ENCODE measurements around the gene TIAM2. TPM values are rescaled to one million over a fixed set of nuclear protein-coding genes. Genes with fewer than 3 reads are reported as not detected.

TIAM2 gene
- total and polyA plus RNA-seq, 7 donors, result 1.2 to 15.8 (median 11.0) TPM

DNA sequence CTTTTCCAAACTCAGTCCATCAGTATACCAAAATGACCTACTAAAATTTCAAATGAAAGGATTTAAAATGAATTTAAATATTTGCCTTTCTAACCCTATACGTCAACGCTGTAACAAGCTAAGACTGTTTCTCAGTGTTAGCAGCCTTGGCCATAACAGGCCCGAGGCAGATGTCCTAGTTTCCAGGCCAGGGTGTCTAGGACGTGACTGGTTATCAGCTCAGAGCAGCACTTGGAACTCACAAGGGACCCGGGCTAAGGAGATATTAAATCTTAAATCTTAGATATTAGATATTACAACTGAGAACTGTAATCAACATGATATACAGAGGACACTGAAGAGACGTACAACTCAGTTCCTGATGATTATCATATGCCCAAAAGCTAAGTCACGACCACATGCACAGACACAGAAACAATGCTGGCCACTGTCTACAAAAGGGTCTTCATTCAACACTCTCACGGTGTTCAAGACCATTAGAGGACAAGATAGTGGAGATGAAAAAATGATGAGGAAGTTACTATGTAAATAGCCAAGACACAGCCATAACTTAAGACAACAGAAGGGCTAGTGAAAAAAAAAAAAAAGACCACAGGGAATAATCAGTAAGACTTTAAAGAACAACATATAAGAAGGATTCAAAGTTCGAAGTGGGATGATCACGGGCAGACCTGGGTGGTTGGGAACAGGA, 268.4 kb downstream of the TIAM2 start, which contains the start of gene CLDN20:
TSS of gene CLDN20 (plus strand) at position 641 of the 691 bp plus-strand sequence. CDS start 11,707 bp downstream, outside the sequence.
- DNase-seq, result no peak
- WGBS, 2 donors, result 90 to 91% methylated on average over 10 of the region's 10 CpGs
- Histone ChIP-seq H3K27ac (peak within 1 kb of the TSS in 3 of 4 donors; percentile 17 to 52 (median 38)), H3K36me3 (peaks cover 0 to 17% (median 0%) of the 10 kb centered on the region in 4 donors), H3K4me3 (no peak within 1 kb of the TSS), H3K9me3 (no peaks in the 10 kb centered on the region), H3K27me3 (no peaks in the 10 kb centered on the region), H3K4me1 (peaks cover 0 to 14% (median 0%) of the 10 kb centered on the region in 4 donors)
- TF ChIP-seq EP300 (IDR thresholded peaks at IDR 0.05) (no peak), POLR2AphosphoS5 (IDR thresholded peaks at IDR 0.05) (no peak), POLR2A (IDR thresholded peaks at IDR 0.05) (no peak)
- TF ChIP-seq, protein P1, sequence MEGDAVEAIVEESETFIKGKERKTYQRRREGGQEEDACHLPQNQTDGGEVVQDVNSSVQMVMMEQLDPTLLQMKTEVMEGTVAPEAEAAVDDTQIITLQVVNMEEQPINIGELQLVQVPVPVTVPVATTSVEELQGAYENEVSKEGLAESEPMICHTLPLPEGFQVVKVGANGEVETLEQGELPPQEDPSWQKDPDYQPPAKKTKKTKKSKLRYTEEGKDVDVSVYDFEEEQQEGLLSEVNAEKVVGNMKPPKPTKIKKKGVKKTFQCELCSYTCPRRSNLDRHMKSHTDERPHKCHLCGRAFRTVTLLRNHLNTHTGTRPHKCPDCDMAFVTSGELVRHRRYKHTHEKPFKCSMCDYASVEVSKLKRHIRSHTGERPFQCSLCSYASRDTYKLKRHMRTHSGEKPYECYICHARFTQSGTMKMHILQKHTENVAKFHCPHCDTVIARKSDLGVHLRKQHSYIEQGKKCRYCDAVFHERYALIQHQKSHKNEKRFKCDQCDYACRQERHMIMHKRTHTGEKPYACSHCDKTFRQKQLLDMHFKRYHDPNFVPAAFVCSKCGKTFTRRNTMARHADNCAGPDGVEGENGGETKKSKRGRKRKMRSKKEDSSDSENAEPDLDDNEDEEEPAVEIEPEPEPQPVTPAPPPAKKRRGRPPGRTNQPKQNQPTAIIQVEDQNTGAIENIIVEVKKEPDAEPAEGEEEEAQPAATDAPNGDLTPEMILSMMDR (IDR thresholded peaks at IDR 0.05), result no peak
- intact Hi-C loops (cut with DNase I), result no loop called here

DNA sequence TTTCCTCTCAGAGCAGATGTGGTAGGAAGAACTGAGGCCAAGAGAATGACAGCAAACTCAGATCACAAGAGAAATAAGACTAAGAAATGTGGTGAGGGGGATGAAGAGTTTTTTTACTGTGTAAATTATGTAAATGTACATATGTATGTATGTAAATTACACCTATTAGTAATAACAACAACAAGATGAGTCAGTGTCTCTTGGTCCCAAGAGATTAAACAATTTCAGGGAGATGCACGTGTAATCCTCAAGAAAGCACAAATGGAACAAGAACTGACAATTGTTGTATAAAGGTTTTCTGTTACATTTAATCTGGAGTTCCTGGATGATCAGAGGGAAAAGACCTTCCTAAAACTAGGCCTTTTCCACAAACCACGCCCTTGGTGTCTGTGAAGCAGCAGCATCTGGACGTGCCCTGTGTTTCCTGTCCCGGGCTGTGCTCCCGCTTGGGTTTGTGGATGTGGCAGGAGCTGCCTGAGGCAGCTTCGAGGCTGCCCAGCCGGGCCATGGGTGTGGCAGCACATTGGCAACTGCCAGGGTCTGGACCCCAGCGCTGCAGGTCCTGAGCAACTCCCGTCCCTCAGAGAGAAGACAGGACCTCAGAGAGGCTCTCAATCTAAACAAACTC, 269.7 kb downstream of the TIAM2 start:
- intact Hi-C loops (cut with DNase I), result no loop called here
- 69 to 82% methylated on average over 9 of the region's 9 CpGs for WGBS, 2 donors
- H3K27ac ChIP-seq, result peak overlapping the region in 3 of 4 donors; percentile 17 to 52 (median 38)
- peaks cover 0 to 14% (median 0%) of the 10 kb centered on the region in 4 donors for H3K4me1 ChIP-seq
- TF ChIP-seq POLR2A (IDR thresholded peaks at IDR 0.05), result no peak
- TF ChIP-seq, protein P1 (IDR thresholded peaks at IDR 0.05), result no peak
- TF ChIP-seq POLR2AphosphoS5 (IDR thresholded peaks at IDR 0.05), result no peak
- TF ChIP-seq EP300 (IDR thresholded peaks at IDR 0.05), result no peak
- no peaks in the 10 kb centered on the region for H3K9me3 ChIP-seq
- H3K27me3 ChIP-seq, result no peaks in the 10 kb centered on the region
- DNase-seq, result no peak
- H3K36me3 ChIP-seq, result peaks cover 0 to 6% (median 0%) of the 10 kb centered on the region in 4 donors
- no peak overlapping the region for H3K4me3 ChIP-seq

DNA sequence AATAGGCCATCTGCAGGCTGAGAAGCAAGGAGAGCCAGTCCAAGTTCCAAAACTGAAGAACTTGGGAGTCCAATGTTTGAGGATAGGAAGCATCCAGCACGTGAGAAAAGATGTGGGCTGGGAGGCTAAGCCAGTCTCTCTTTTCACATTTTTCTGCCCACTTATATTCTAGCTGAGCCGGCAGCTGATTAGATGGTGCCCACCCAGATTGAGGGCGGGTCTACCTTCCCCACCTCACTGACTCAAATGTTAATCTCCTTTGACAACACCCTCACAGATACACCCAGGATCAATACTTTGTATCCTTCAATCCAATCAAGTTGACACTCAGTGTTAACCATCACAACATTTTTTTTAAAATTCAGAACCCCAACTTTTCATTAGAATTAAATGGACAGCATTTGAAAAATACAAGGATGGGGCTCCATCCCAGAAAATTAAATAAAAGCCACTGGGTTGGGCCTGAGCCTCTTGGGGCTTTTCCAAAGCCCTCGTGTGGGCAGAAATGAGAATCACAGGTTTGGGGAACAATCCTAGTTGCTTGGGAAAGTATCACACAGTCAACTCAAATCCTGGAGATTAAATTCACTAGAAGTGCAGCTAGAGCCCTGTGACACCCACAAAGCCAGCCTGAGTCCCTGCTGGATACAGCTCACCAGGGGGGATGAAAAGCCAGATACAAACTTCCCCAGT, 270.9 kb downstream of the TIAM2 start:
- Histone ChIP-seq H3K9me3 (no peaks in the 10 kb centered on the region), H3K4me1 (peaks cover 0 to 14% (median 0%) of the 10 kb centered on the region in 4 donors), H3K27ac (no peak overlapping the region), H3K36me3 (no peaks in the 10 kb centered on the region), H3K4me3 (no peak overlapping the region), H3K27me3 (no peaks in the 10 kb centered on the region)
- intact Hi-C loops (cut with DNase I), result no loop called here
- TF ChIP-seq POLR2AphosphoS5 (IDR thresholded peaks at IDR 0.05), result no peak
- 92 to 95% methylated on average over 4 of the region's 4 CpGs for WGBS, 2 donors
- DNase-seq, result no peak

DNA sequence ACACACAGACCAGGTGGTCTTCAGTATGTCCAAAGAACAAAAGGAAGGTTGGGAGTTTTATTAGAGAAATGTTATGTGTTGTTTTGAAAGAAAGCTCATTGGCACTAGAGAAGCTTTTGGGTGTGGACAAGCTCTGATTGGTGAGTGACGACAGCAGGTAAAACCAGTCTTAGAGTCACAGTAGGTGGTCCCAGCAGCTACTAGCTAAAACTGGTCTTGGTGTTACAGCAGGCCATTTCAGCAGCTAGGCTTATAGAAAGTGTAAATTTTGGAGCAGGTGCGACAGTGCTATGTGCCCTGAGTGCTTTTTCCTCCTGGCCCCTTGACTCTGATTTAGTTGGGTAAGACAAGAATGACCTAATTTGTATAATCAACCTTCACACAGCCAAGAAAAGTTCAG, 272.3 kb downstream of the TIAM2 start:
- intact Hi-C loops (cut with DNase I), result no loop called here
- WGBS, 2 donors, result 97% methylated on average over 2 of the region's 2 CpGs
- H3K27ac ChIP-seq, result peak overlapping the region in 1 of 4 donors; percentile 56
- no peaks in the 10 kb centered on the region for H3K9me3 ChIP-seq
- H3K36me3 ChIP-seq, result no peaks in the 10 kb centered on the region
- H3K27me3 ChIP-seq, result no peaks in the 10 kb centered on the region
- H3K4me3 ChIP-seq, result no peak overlapping the region
- H3K4me1 ChIP-seq, result peaks cover 0 to 26% (median 8%) of the 10 kb centered on the region in 4 donors
- TF ChIP-seq POLR2A (IDR thresholded peaks at IDR 0.05), result no peak
- no peak for TF ChIP-seq EP300 (IDR thresholded peaks at IDR 0.05)
- no peak for TF ChIP-seq POLR2AphosphoS5 (IDR thresholded peaks at IDR 0.05)
- TF ChIP-seq, protein P1 (IDR thresholded peaks at IDR 0.05), result no peak
- DNase-seq, result no peak

All from sigmoid colon (tissue), 7 donors.